Mucosa of descending colon (tissue), 3 donors: ENCODE results near the gene HOXD13. TPM values are rescaled to one million over a fixed set of nuclear protein-coding genes. Genes with fewer than 3 reads are reported as not detected.

ENCODE experiments used
- ATAC-seq: fragments of 200-7000 bp; cut with Tn5 transposase; one replicate; pipeline ENCODE4 v1.9.1; 2020; ENCODE audit warnings: mild to moderate bottlenecking, moderate library complexity
- DNase-seq, 3 donors: peaks; one replicate each; pipeline ENCODE4 v3.0.0-alpha.2; 2020
- H3K36me3 ChIP-seq: fragments of 200-600 bp; one replicate; pipeline ENCODE4 v1.8.0; 2021; ENCODE audit warnings: low read depth, mild to moderate bottlenecking
- H3K4me1 ChIP-seq: fragments of 200-600 bp; one replicate; pipeline ENCODE4 v1.8.0; 2021; ENCODE audit warnings: low read depth, mild to moderate bottlenecking
- H3K4me3 ChIP-seq: fragments of 200-600 bp; one replicate; pipeline ENCODE4 v1.8.0; 2021; ENCODE audit warnings: mild to moderate bottlenecking
- H3K9me3 ChIP-seq: fragments of 200-600 bp; one replicate; pipeline ENCODE4 v1.8.0; 2021; ENCODE audit warnings: mild to moderate bottlenecking
- intact Hi-C, 2 donors: fragments of 100-400 bp; cut with DNase I in 1 of 2; cut with micrococcal nuclease in 1 of 2; formaldehyde crosslinking; loops; one replicate each; pipeline versions ENCODE4 v1.11.0 to v1.11.1; 2022; cut with DNase I, micrococcal nuclease
- total RNA-seq, 3 donors: library from RNA; stranded (reverse); fragmentation: NEBNext Ultra II Directional in 2 of 3; extraction: Animal tissue kit (Norgen Biotek cat#: 25700) in 2 of 3; gene quantifications; one replicate each; pipeline versions ENCODE4 v1.2.1 to v1.2.4, GENCODE V29; 2021 to 2023
- TF ChIP-seq, protein P1 (sequence below): fragments of 200-600 bp; IDR thresholded peaks from one replicate; pipeline ENCODE4 v1.8.0; 2022; ENCODE audit warnings: antibody characterized with exemption, mild to moderate bottlenecking
- donor health status: DM: no; HTN: no; CAD: no; lungs with moderate emphysema.
- donor health status: DM: no; HTN: no; CAD: no.
- donor health status: DM: no; HTN: yes; CAD: no.

Gene HOXD13
- total RNA-seq, 3 donors from 2014 or later = 1.1 to 1.5 TPM; not detected in 1

DNA sequence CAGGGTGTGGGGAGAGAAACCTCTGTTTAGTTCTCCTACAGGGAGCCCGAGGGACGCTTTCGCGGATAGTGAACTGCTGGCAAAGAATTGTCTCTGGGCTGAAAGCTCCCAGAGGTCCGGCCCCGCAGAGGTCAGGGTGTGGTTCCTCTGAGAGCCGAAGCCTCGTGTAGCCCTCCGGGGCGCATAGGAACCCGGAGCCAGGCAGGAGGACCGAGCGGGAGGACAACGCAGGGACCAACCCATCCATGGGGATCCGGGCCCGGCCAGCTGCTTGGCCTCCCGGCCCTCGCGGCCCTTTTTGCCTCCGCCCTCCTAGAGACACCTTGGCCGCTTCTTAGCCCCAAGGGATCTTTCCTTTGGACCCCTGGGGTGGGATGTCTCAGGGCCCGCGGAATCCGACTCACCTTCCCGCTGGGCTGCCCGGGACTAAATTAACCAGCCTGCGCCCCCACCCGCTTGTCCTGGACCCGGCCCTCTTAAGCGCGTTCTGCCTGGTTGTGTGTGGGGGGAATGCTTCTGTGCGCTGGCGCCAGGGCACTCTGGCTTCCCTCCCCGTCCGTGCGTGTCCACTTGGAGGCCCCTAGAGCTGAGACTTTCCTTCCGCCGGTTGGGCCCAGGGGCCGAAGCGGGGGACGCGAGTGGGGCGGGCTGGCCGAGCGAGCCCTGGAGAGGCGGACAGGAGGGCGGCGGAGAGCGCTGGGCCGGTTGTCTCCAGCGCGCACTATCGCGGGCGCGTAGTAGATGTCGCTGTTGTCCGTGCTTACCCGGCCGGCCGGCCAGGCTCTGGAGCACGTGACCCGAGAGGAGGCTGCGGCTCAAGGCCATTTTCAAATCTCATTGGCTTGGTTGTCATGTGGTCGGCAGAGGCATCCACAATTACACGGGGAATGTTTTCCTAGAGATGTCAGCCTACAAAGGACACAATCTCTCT is 23.6 kb downstream of the HOXD13 start, which contains the start of gene HOXD10:
Gene HOXD10, plus strand, starts transcription at position 896 of the 931 bp plus-strand sequence. CDS start 56 bp downstream, outside the sequence.
- Histone ChIP-seq H3K9me3 (no peaks in the 10 kb centered on the region), H3K36me3 (no peaks in the 10 kb centered on the region), H3K4me1 (peaks cover 3% of the 10 kb centered on the region), H3K4me3 (no peak within 1 kb of the TSS)
- ATAC-seq (peak; percentile 88), DNase-seq (peak; percentile 63 to 75 (median 66))
- intact Hi-C loops = no loop called here
- TF ChIP-seq, protein P1, sequence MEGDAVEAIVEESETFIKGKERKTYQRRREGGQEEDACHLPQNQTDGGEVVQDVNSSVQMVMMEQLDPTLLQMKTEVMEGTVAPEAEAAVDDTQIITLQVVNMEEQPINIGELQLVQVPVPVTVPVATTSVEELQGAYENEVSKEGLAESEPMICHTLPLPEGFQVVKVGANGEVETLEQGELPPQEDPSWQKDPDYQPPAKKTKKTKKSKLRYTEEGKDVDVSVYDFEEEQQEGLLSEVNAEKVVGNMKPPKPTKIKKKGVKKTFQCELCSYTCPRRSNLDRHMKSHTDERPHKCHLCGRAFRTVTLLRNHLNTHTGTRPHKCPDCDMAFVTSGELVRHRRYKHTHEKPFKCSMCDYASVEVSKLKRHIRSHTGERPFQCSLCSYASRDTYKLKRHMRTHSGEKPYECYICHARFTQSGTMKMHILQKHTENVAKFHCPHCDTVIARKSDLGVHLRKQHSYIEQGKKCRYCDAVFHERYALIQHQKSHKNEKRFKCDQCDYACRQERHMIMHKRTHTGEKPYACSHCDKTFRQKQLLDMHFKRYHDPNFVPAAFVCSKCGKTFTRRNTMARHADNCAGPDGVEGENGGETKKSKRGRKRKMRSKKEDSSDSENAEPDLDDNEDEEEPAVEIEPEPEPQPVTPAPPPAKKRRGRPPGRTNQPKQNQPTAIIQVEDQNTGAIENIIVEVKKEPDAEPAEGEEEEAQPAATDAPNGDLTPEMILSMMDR = no peak

DNA sequence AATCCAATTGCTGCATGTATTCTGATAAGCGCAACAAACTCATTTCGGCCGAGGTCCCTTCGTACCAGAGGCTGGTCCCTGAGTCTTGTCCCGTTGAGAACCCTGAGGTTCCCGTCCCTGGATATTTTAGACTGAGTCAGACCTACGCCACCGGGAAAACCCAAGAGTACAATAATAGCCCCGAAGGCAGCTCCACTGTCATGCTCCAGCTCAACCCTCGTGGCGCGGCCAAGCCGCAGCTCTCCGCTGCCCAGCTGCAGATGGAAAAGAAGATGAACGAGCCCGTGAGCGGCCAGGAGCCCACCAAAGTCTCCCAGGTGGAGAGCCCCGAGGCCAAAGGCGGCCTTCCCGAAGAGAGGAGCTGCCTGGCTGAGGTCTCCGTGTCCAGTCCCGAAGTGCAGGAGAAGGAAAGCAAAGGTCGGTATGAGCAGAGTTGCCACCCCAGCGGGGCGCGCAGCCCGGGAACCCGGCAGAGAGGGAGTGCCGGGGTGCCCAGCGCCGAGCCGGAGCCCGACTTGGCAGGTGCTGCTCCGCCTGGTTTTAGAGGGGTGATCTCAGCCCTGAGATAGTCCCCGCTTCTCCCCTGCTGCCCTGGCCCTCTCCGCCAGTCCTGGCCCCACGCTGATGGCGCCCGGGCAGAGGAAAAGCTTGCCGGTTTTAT is 24.8 kb downstream of the HOXD13 start:
- Histone ChIP-seq H3K9me3 (no peaks in the 10 kb centered on the region), H3K4me3 (no peak overlapping the region), H3K4me1 (peaks cover 6% of the 10 kb centered on the region), H3K36me3 (no peaks in the 10 kb centered on the region)
- ATAC-seq (no peak), DNase-seq (no peak)
- intact Hi-C loops = no loop called here
- TF ChIP-seq, protein P1 = no peak

DNA sequence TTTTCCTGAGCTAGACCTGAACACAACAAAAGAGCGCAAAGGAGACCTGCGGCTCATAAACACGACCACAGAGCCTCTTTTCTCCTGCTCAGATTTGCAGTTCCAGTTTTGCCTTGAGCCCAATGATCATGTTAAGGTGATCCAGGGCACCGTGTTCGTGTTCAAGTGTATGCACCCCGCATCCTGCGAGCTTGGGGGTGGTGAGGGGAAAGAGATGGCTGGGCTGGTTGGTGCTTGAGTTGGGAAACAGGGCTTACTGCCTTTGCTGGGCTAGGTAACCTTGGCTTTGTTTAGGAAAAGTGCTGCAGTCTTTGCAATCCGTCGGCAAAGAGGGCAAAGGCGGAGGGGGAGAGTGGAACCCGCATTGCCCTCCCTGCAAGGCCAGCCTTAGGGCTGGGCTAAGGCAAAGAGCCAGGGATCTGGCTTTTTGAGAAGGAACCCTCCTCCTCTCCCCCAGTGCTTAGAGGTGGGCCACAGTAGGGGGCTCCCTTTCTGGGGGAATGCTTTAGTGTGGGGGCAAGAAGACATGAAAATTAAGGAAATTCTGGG is 25.4 kb downstream of the HOXD13 start:
- Histone ChIP-seq H3K9me3 (no peaks in the 10 kb centered on the region), H3K36me3 (no peaks in the 10 kb centered on the region), H3K4me3 (no peak overlapping the region), H3K4me1 (peaks cover 9% of the 10 kb centered on the region)
- DNase-seq (peak in 1 of 3 donors; percentile 23), ATAC-seq (no peak)
- TF ChIP-seq, protein P1 = no peak
- intact Hi-C loops = no loop called here

DNA sequence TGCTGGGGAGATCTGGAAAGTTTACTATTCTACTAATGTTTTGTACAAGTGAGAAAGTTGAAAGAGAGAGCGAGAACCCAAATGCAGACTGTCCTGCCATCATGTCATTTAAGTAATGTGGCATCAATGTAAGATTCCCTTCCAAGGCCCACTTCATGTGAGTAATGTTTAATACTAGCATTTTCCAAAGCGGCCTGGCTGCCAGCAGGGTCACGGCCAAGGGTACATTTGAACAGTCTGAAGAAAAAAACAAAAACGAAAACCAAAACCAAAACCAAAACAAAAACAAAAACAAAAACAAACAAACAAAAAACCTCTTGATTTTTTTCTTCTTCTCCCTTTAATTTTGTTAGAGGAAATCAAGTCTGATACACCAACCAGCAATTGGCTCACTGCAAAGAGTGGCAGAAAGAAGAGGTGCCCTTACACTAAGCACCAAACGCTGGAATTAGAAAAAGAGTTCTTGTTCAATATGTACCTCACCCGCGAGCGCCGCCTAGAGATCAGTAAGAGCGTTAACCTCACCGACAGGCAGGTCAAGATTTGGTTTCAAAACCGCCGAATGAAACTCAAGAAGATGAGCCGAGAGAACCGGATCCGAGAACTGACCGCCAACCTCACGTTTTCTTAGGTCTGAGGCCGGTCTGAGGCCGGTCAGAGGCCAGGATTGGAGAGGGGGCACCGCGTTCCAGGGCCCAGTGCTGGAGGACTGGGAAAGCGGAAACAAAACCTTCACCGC is 26.2 kb downstream of the HOXD13 start:
- ATAC-seq (no peak), DNase-seq (peak in 2 of 3 donors; percentile 46 to 78)
- TF ChIP-seq, protein P1 = peak; percentile 21
- no peaks in the 10 kb centered on the region for H3K36me3 ChIP-seq
- no peaks in the 10 kb centered on the region for H3K9me3 ChIP-seq
- intact Hi-C loops = no loop called here
- no peak overlapping the region for H3K4me3 ChIP-seq
- H3K4me1 ChIP-seq = peaks cover 9% of the 10 kb centered on the region
